Hepatocyte (in vitro differentiated cells): Measurements from ENCODE around the gene GRAPL. TPM values are rescaled to one million over a fixed set of nuclear protein-coding genes. Genes with fewer than 3 reads are reported as not detected.
"Not testable (repeated sequence)": the region's sequence is repeated elsewhere in the genome, so short reads cannot be mapped to it uniquely, and the experiment has no call there.

ENCODE experiments used
- DNase-seq: peaks from one replicate; pipeline ENCODE4 v3.0.0-alpha.2; 2016; ENCODE audit warnings: low spot score
- H2AFZ ChIP-seq: fragments of 200-600 bp; sonication (generic); 2 replicates; pipeline ENCODE4 v1.6.0; 2016; ENCODE audit warnings: antibody characterized with exemption, mild to moderate bottlenecking
- H3K27ac ChIP-seq: fragments of 200-600 bp; sonication (generic); 2 replicates; pipeline ENCODE4 v1.5.1; 2016; ENCODE audit warnings: mild to moderate bottlenecking
- H3K27me3 ChIP-seq: fragments of 200-600 bp; sonication (generic); 2 replicates; pipeline ENCODE4 v1.6.1; 2016
- H3K36me3 ChIP-seq: fragments of 200-600 bp; sonication (generic); replicated peaks from 2 replicates; pipeline ENCODE4 v1.5.1; 2016; ENCODE audit warnings: low read depth; ENCODE audit not compliant: insufficient read depth
- H3K4me1 ChIP-seq: fragments of 200-600 bp; sonication (generic); 2 replicates; pipeline ENCODE4 v1.5.1; 2016; ENCODE audit warnings: mild to moderate bottlenecking, moderate library complexity; ENCODE audit not compliant: insufficient read depth
- H3K4me2 ChIP-seq: fragments of 200-600 bp; sonication (generic); 2 replicates; pipeline ENCODE4 v1.6.0; 2016
- H3K4me3 ChIP-seq: fragments of 200-600 bp; sonication (generic); 2 replicates; pipeline ENCODE4 v1.5.1; 2016; ENCODE audit warnings: mild to moderate bottlenecking
- H3K79me2 ChIP-seq: fragments of 200-600 bp; sonication (generic); 2 replicates; pipeline ENCODE4 v1.6.0; 2017; ENCODE audit warnings: mild to moderate bottlenecking
- H3K9me2 ChIP-seq: fragments of 200-600 bp; sonication (generic); replicated peaks from 2 replicates; pipeline ENCODE4 v1.6.0; 2017; ENCODE audit warnings: mild to moderate bottlenecking; ENCODE audit not compliant: insufficient read depth
- H3K9me3 ChIP-seq: fragments of 200-600 bp; sonication (generic); 2 replicates; pipeline ENCODE4 v1.5.1; 2016; ENCODE audit warnings: low read depth, mild to moderate bottlenecking
- H4K20me1 ChIP-seq: fragments of 200-600 bp; sonication (generic); 2 replicates; pipeline ENCODE4 v1.6.0; 2016; ENCODE audit warnings: mild to moderate bottlenecking; ENCODE audit not compliant: insufficient read depth, poor library complexity, severe bottlenecking
- WGBS: methylation state at CpG from one replicate; pipeline ENCODE4 v1.1.6; 2016; ENCODE audit warnings: low lambda C conversion rate; ENCODE audit errors: missing lambda C conversion rate; 5-methylcytosine and 5-hydroxymethylcytosine counted together
- polyA plus RNA-seq: library from polyadenylated mRNA; unstranded; fragments of >200 nt; fragmentation: Nextera tagmentation; extraction: Ambion mirVana; gene quantifications from 2 replicates; pipeline ENCODE4 v1.2.1, GENCODE V29; 2016
- total RNA-seq: library from RNA; depleted of rRNA; stranded (reverse); fragments of >200 nt; gene quantifications from 2 replicates; pipeline ENCODE4 v1.2.3, GENCODE V29; 2014

GRAPL gene
- total RNA-seq: not detected in 2 replicates
- not detected in 2 replicates for polyA plus RNA-seq

- H3K9me2 ChIP-seq, H3K27me3 ChIP-seq, H3K4me1 ChIP-seq, H3K36me3 ChIP-seq, H3K9me3 ChIP-seq, H2AFZ ChIP-seq, DNase-seq, H4K20me1 ChIP-seq, H3K27ac ChIP-seq, H3K4me2 ChIP-seq, H3K79me2 ChIP-seq, H3K4me3 ChIP-seq: not testable (repeated sequence)
- WGBS: no CpG with 5 or more reads among the region's 14 CpGs
These were observed at the start of gene GRAPL for GRCh38 chr17:19127148-19127980. Gene GRAPL, plus strand, starts transcription at chr17:19127589. Its CDS starts 31 bp downstream, at chr17:19127620.

- H4K20me1 ChIP-seq, H3K4me3 ChIP-seq, H3K27ac ChIP-seq, H3K9me3 ChIP-seq, H3K36me3 ChIP-seq, H3K4me1 ChIP-seq, DNase-seq, H3K79me2 ChIP-seq, H3K4me2 ChIP-seq, H2AFZ ChIP-seq, H3K9me2 ChIP-seq, H3K27me3 ChIP-seq: not testable (repeated sequence)
- no CpG with 5 or more reads among the region's 77 CpGs for WGBS
These were observed 38.3 kb upstream of the GRAPL start for GRCh38 chr17:19088804-19089685.

- no CpG with 5 or more reads among the region's 13 CpGs for WGBS
- not testable (repeated sequence) for H3K79me2 ChIP-seq, H3K4me3 ChIP-seq, H2AFZ ChIP-seq, H3K4me2 ChIP-seq, H4K20me1 ChIP-seq, H3K4me1 ChIP-seq, H3K27ac ChIP-seq, H3K27me3 ChIP-seq, H3K36me3 ChIP-seq, H3K9me2 ChIP-seq, DNase-seq, H3K9me3 ChIP-seq
These were observed 37.2 kb upstream of the GRAPL start for GRCh38 chr17:19090058-19090772.

- not testable (repeated sequence) for H3K36me3 ChIP-seq, H3K9me2 ChIP-seq, H3K27ac ChIP-seq, H3K27me3 ChIP-seq, H3K79me2 ChIP-seq, H2AFZ ChIP-seq, H3K4me3 ChIP-seq, H3K4me1 ChIP-seq, DNase-seq, H3K4me2 ChIP-seq, H4K20me1 ChIP-seq, H3K9me3 ChIP-seq
- 60% methylated on average over 9 of the region's 15 CpGs for WGBS
These were observed 34.4 kb upstream of the GRAPL start for GRCh38 chr17:19092737-19093683.

- H3K79me2 ChIP-seq, H3K36me3 ChIP-seq, H2AFZ ChIP-seq, DNase-seq, H3K27ac ChIP-seq, H4K20me1 ChIP-seq, H3K4me3 ChIP-seq, H3K4me2 ChIP-seq, H3K9me3 ChIP-seq, H3K9me2 ChIP-seq, H3K4me1 ChIP-seq, H3K27me3 ChIP-seq: not testable (repeated sequence)
- 95% methylated on average over 6 of the region's 15 CpGs for WGBS
These were observed 33.5 kb upstream of the GRAPL start for GRCh38 chr17:19093684-19094438.

GRCh38 chr17:19108517-19108916 is 18.9 kb upstream of the GRAPL start:
- H4K20me1 ChIP-seq, H3K36me3 ChIP-seq, H3K4me1 ChIP-seq, H3K4me3 ChIP-seq, DNase-seq, H2AFZ ChIP-seq, H3K79me2 ChIP-seq, H3K9me2 ChIP-seq, H3K27ac ChIP-seq, H3K9me3 ChIP-seq, H3K27me3 ChIP-seq, H3K4me2 ChIP-seq: not testable (repeated sequence)
- WGBS: 50% methylated on average over 2 of the region's 6 CpGs

GRCh38 chr17:19110189-19111097 is 16.9 kb upstream of the GRAPL start:
- not testable (repeated sequence) for H3K4me2 ChIP-seq, H3K79me2 ChIP-seq, H3K9me2 ChIP-seq, H3K27ac ChIP-seq, H3K36me3 ChIP-seq, H4K20me1 ChIP-seq, H3K9me3 ChIP-seq, H3K4me1 ChIP-seq, DNase-seq, H3K27me3 ChIP-seq, H2AFZ ChIP-seq, H3K4me3 ChIP-seq
- no CpG with 5 or more reads among the region's 45 CpGs for WGBS
